Memory B cell (primary cell): ENCODE results near the gene HSP90AB1.

ENCODE experiments used
- ATAC-seq: fragments of 150-1000 bp; cut with Tn5 transposase; 2 replicates; pipeline ENCODE4 v1.10.0; 2021; ENCODE audit warnings: low read depth, mild to moderate bottlenecking, moderate library complexity
- DNase-seq, 2 donors: peaks; one replicate each; pipeline ENCODE4 v3.0.0; 2022; ENCODE audit warnings: low spot score in 2 of 2
- H3K27ac Mint-ChIP-seq: one replicate; pipeline ENCODE4 v1.8.0; 2022; ENCODE audit warnings: mild to moderate bottlenecking, moderate library complexity, mixed read lengths
- H3K27me3 Mint-ChIP-seq: one replicate; pipeline ENCODE4 v1.8.0; 2022; ENCODE audit warnings: mixed read lengths
- H3K36me3 Mint-ChIP-seq: one replicate; pipeline ENCODE4 v1.8.0; 2022; ENCODE audit warnings: mild to moderate bottlenecking, mixed read lengths
- H3K4me1 Mint-ChIP-seq: one replicate; pipeline ENCODE4 v1.8.0; 2022; ENCODE audit warnings: mixed read lengths
- H3K4me3 Mint-ChIP-seq: one replicate; pipeline ENCODE4 v1.8.0; 2022; ENCODE audit warnings: mild to moderate bottlenecking, moderate library complexity, mixed read lengths
- H3K9me3 Mint-ChIP-seq: one replicate; pipeline ENCODE4 v1.8.0; 2022; ENCODE audit warnings: mixed read lengths

The HSP90AB1 gene

DNA sequence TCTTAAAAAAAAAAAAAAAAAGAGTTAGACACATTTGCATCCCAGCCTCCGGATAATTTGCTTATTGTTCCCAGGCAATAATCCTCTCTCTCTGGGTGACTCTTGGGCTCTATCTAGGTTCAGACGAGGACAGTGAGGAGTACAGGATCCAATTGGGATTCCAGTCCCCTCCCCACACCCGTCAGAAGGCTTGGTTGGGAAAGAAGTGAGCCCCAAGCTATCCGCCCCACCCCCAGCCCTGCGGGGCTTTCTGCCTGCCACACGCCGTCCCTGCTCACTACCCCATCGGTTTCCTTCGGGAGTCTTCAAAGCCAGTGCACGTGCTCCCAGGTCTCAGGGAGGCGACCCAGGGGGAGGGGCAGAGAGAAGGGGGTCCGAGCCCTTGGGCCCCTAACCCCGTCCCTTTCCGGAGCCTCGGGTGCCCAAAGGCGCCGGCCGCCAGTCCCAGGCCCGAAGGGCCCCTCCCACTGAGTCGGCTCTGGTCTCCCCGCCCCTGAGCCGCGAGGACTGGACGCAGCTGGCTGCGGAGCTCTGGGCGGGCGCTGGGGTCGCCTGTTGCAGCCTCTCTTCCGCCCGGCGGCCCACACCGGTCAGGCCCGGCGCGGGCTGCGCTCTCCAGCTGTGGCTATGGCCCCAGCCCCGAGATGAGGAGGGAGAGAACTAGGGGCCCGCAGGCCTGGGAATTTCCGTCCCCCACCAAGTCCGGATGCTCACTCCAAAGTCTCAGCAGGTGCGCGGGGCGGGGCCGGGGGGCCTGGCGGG, 27.7 kb upstream of the HSP90AB1 start:
- Mint-ChIP-seq H3K9me3 (no peaks in the 10 kb centered on the region), H3K36me3 (no peaks in the 10 kb centered on the region), H3K4me3 (peak overlapping the region; percentile 84), H3K27me3 (no peaks in the 10 kb centered on the region), H3K27ac (no peak overlapping the region), H3K4me1 (peaks cover 26% of the 10 kb centered on the region)
- ATAC-seq (peak; percentile 14), DNase-seq (peak in 1 of 2 donors; percentile 42)

DNA sequence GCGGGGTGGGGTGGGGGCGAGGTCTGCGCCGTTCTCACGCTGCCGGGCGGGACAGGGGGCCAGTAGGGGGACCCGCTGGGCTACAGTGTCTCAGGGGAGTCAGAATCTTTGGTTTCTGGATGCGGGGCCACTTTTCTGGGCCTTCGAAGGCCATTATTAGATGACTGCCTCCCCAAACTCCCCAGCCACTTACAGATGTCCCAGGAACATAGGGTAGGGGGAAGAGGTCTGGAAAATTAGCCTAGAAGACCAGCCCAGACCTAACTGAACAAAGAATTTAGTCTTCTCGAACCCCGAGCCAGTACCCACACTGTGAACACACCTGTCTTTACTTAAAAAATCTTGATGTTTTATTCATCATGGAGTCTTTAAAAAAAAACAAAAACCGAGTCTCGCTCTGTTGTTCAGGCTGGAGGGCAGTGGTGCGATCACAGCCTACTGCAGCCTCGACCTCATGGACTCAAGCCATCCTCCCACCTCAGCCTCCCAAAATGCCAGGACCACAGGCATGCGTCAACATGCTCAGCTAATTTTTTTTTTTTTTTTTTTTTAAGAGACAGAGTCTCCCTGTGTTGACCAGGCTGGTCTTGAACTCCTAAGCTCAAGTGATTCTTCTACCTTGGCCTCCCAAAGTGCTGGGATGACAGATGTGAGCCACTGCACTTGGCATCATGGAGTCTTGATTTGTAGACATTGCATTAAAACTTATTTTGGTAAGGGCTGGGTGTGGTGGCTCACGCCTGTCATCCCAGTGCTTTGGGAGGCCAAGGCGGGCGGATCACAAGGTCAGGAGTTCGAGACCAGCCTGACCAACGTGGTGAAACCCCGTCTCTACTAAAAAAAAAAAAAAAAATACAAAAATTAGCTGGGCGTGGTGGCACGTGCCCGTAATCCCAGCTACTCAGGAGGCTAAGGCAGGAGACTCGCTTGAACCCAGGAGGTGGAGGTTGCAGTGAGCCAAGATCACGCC, 26.8 kb upstream of the HSP90AB1 start:
- ATAC-seq (no peak), DNase-seq (no peak)
- Mint-ChIP-seq H3K36me3 (no peaks in the 10 kb centered on the region), H3K27me3 (no peaks in the 10 kb centered on the region), H3K4me3 (peak overlapping the region; percentile 84), H3K9me3 (no peaks in the 10 kb centered on the region), H3K27ac (no peak overlapping the region), H3K4me1 (peaks cover 30% of the 10 kb centered on the region)

DNA sequence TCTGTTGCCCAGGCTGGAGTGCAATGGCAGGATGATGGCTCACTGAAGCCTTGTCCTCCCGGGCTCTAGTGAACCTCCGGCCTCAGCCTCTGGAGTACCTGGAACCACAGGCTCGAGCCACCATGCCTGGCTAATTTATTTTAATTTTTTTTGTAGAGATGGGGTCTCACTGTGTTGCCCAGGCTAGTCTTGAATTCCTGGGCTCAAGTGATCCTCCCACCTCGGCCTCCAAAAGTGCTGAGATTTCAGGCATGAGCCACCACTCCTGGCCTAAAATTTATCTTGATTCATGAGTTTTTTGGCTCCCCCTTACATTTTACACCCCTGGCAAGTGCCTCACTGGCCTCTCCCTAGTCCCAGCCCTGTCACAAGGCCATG, 26.0 kb upstream of the HSP90AB1 start:
- H3K36me3 Mint-ChIP-seq, result no peaks in the 10 kb centered on the region

DNA sequence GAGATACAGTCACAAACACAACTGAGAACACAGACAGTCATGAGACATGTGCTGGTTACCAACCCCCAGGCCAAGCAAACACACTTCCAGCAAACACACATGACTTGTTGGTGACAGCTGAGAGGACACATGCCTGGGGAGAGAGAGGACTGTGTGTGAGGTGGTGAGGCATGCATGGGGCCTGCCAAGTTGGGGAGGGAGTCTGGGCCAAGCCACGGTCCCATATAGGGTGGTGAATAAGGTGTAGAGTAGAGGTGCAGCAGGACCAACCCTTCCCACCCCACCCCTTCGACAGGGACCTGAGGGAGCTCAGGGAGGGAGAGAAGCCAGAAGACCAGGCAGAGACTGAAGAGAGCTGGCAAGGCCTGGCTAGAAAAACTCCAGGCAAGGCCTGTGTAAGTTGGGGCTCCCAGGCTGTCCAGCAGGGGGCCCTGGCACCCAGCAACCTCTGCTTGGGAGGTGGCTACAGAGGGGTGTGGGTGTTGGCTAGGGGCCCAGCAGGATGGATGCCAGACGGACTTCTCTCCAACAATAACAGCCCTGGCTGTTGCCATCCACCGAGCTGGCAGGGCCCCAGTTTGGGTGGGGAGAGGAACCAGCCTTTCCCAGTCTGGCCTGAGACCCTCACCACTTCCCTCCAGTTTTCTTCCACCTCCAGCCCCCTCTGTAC, 25.5 kb upstream of the HSP90AB1 start:
- peak; percentile 64 to 68 for DNase-seq
- peaks cover 30% of the 10 kb centered on the region for H3K4me1 Mint-ChIP-seq
- no peaks in the 10 kb centered on the region for H3K36me3 Mint-ChIP-seq
- H3K27ac Mint-ChIP-seq, result no peak overlapping the region
- ATAC-seq, result peak; percentile 61
- H3K4me3 Mint-ChIP-seq, result peak overlapping the region; percentile 21
- H3K9me3 Mint-ChIP-seq, result no peaks in the 10 kb centered on the region
- no peaks in the 10 kb centered on the region for H3K27me3 Mint-ChIP-seq

More for the DNA sequence above, 26.0 kb upstream of the HSP90AB1 start:
- peak overlapping the region; percentile 21 for H3K4me3 Mint-ChIP-seq
- ATAC-seq, result no peak
- H3K9me3 Mint-ChIP-seq, result no peaks in the 10 kb centered on the region
- H3K27ac Mint-ChIP-seq, result no peak overlapping the region
- H3K27me3 Mint-ChIP-seq, result no peaks in the 10 kb centered on the region
- peaks cover 30% of the 10 kb centered on the region for H3K4me1 Mint-ChIP-seq
- no peak for DNase-seq

DNA sequence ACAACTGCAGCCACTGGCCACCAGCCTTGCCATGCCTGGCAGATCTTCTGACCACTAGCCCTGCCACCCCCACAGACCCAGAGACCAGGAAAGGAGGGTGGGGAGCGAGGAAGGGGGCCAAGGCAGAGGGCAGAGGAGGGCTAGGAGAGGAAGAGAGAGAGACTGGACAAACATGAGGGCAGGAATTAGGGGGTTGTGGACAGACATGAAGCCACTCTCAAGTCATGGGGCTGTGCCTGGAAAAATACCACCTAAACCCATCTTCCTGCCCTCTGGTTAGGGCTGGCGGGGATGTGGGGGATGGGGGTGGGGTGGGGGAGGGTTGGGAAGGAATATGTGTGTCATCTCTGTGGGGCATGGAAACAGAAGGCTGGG, 25.0 kb upstream of the HSP90AB1 start:
- no peak overlapping the region for H3K27ac Mint-ChIP-seq
- H3K4me1 Mint-ChIP-seq, result peaks cover 30% of the 10 kb centered on the region
- no peak overlapping the region for H3K4me3 Mint-ChIP-seq
- no peak for DNase-seq
- no peak for ATAC-seq
- H3K36me3 Mint-ChIP-seq, result no peaks in the 10 kb centered on the region
- no peaks in the 10 kb centered on the region for H3K27me3 Mint-ChIP-seq
- no peaks in the 10 kb centered on the region for H3K9me3 Mint-ChIP-seq

DNA sequence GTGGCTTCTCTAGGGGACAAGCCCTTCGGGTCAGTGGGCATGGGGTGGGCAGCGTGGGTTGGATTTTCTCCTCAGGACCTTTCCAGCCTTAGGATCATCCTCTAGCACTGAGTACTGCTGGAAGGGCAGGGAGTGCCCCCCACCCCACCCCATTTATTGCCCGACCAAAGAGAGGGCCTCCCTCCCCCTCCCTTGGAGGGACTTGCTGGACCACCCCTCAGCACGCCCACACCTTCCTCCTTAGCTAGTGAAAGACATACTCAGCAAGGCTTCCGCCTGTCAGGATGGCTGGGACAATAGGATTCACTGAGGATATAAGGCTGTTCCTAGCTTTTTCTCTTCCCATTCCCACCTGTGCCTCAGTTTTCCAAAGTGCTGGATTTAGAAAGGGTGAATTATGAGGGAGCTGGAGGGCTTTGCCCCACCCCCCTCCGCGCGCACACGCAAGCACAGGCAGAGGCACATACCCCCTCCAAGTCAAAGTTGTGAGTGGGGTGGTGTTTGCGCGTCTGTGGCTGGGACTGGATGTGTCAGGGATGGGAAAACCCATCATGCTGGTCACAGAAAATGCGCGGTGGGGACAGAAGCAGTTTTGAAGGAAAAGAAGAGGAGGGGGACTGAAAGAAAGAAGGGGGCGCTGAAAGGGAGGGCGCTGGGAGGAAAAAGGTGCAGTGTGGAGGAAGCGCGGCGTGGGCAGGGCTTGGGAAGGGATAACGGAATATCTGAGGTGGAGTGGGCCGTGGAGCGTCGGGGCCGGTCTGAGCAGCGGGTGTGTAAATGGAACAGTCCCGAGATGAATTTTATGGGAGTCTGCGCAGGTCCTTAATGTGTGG, 24.2 kb upstream of the HSP90AB1 start:
- Mint-ChIP-seq H3K4me3 (peak overlapping the region; percentile 88), H3K9me3 (no peaks in the 10 kb centered on the region), H3K4me1 (peaks cover 30% of the 10 kb centered on the region), H3K36me3 (no peaks in the 10 kb centered on the region), H3K27ac (peak overlapping the region; percentile 63), H3K27me3 (no peaks in the 10 kb centered on the region)
- no peak for DNase-seq
- ATAC-seq, result peak; percentile 2

DNA sequence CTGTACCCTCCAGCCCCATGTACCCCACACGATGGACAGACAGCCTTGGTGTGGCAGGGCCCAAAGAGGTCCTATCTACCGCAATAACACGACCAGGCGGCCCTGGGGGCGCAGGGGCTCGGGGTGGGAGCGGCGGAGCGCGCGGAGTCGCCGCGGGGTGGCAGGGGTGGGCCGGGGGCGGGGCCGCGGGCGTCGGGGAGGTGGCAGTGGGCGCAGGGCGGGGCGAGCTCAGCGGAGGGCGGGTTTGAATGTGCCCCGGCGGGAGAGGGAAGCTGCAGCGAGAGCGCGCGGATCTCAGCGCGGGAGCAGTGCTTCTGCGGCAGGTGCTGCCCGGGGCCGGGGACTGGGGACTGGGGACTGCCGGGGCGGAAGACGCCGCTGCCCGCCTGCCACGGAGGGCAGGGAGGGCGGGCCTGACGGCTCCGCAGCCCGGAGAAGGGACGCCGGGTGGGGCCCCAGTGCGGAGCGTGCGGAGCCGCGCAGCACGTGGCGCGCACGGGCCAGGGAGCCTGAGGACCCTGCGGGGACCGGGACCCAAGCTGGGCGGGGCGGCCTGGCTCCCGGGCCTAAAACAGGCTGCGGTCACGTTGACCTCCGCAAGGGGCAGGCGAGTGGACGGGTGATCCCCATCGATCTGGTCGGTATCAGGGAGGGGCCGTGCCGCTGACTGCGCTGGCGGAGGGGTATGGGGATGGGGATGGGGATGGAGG, 23.4 kb upstream of the HSP90AB1 start, which contains the start of gene SLC29A1:
Gene SLC29A1 (plus strand): TSS at position 277 of the 710 bp plus-strand sequence. CDS start 3,719 bp downstream, outside the sequence.
- ATAC-seq (peak; percentile 83), DNase-seq (peak; percentile 75 to 76)
- Mint-ChIP-seq H3K27me3 (no peaks in the 10 kb centered on the region), H3K4me3 (peak within 1 kb of the TSS; percentile 88), H3K27ac (peak within 1 kb of the TSS; percentile 63), H3K36me3 (no peaks in the 10 kb centered on the region), H3K4me1 (peaks cover 27% of the 10 kb centered on the region), H3K9me3 (no peaks in the 10 kb centered on the region)

DNA sequence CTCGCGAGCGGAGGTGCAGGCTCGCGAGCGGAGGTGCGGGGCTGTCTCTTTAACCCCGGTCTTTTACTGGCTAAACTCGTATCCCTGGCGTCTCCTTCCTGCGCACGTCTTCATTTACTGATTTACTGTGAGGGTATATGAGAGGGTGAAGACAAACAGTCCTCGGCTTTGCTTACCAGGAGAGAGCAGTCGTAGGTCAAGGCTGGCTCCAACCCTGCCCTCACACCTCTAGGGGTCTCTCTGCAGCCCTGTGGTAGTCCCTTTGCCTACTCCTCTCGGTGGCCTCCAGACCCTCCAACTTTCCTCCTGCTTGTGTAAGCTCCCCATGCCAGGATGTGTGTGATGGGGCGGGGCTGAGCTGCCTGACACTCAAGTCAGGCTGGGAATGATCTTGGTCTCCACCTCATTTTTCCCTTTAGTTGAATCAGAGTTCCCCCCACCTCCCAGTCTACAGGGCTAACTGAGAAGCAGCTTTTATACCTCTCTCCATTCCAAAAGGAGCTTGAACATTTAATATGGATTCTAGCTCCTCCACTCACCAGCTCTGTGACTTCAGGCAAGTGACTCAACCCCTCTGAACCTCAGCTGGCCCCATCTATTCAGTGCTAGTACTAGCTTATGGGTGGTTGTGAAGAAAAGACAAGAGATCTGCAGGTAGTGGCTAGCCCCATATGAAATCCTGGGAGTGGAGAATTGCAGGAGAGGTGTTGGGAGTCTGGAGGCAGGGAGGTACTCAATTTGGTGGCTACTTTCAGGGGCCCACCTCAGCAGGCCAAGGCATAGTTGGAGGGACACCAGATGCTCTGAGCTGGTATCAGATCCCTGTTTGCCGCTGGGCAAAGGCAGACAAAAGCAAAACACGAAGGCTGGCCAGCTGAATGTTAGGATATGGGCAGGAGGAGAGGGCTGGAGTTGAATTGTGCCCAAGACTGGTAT, 22.6 kb upstream of the HSP90AB1 start:
- Mint-ChIP-seq H3K36me3 (no peaks in the 10 kb centered on the region), H3K27me3 (no peaks in the 10 kb centered on the region), H3K4me1 (peaks cover 23% of the 10 kb centered on the region), H3K9me3 (no peaks in the 10 kb centered on the region), H3K27ac (no peak overlapping the region), H3K4me3 (peak overlapping the region; percentile 88)
- DNase-seq (no peak), ATAC-seq (no peak)

DNA sequence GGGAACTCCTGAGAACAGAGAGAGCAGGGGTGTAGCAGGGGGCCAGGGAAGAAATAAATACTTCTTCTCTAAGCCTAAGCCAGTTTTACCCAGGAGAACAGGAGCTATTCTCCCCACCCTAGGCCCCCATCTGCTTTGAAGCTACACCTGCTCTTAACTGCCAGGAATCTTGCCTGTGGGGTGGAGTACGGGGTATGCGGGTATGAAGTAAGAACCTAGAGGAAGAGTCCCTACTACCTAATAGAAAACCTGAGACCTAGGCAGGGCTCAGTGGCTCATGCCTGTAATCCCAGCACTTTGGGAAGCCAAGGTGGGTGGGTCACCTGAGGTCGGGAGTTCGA, 22.0 kb upstream of the HSP90AB1 start:
- ATAC-seq, result no peak
- Mint-ChIP-seq H3K27me3 (no peaks in the 10 kb centered on the region), H3K4me1 (peaks cover 21% of the 10 kb centered on the region)

DNA sequence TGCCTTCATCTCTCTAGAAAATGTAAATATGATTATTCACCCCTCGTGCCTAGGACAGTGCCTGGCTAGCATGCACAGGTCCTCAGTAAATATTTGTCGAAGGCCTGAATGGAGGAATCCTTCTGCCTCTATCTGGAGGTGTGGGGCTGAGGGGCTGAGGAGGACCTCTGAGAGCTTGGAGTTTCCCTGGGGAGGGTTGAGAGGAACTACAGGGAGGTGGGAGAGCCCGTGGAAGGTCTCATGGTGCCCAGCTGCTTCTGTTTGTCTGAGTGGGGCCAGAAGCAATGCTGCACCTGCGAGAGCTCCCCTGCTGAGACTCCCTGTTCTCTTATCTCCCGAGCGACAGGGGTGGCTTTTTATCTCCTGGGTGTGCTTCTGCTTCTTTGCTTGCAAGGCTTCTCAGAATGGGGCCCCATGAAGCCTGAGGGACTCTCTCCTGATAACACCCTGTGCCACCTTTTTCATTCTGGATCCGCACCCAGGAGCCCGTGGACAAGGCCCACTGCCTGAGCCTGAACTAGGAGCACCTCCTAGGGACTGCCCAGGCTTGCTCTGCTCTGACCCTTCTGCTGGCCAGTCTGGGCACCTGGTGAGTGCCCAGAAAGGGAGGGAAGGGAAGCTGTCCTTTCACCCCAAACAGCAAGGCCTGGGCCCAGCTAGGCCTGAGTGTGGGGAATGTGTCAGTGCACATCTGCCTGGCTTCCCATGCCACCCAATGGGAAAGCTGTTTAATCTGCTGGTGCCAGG, 21.1 kb upstream of the HSP90AB1 start:
- H3K27me3 Mint-ChIP-seq, result no peaks in the 10 kb centered on the region
- H3K4me3 Mint-ChIP-seq, result no peak overlapping the region
- H3K36me3 Mint-ChIP-seq, result no peaks in the 10 kb centered on the region
- H3K4me1 Mint-ChIP-seq, result peaks cover 21% of the 10 kb centered on the region
- DNase-seq (no peak), ATAC-seq (no peak)
- no peaks in the 10 kb centered on the region for H3K9me3 Mint-ChIP-seq
- H3K27ac Mint-ChIP-seq, result no peak overlapping the region

More for the DNA sequence above, 22.0 kb upstream of the HSP90AB1 start:
- H3K36me3 Mint-ChIP-seq, result no peaks in the 10 kb centered on the region
- H3K27ac Mint-ChIP-seq, result no peak overlapping the region
- no peak for DNase-seq
- H3K4me3 Mint-ChIP-seq, result no peak overlapping the region
- no peaks in the 10 kb centered on the region for H3K9me3 Mint-ChIP-seq

DNA sequence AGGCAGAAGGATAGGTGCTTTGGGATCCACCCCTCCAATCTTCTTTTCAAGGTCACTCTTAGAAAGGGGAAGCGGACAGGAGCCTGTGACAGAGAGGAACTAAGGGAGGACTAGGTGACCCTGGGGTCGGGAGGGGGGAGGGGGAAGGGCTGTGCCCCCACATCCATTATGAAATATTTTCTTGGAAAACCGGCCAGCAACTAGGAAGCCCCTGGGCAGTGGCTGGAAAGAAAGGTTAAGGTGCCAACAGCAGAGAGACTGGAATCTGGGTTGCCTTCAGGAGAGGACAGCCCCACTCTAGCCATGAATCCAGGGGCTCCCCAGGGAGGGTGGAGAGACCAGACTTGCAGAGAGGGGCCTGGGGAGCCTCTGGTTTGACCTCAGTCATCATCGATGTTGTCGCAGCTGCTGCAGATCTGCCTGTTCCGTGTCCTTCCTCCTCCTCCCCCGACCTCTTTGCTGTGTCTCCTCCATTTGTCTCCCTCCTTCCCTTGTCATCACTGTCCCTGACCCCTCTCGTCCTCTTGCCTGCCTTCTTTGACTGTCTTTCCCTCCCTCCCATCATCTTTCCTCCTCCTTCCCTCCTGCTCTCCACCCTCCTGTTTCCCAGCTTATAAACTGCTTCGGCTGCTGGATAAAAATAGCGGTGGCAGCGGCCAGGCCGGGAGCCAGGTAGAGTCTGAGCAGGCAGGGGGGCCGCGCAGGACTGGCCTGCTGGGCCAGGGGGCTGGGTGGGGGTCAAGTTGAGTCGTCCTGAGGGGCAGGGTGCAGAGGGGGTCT, 20.3 kb upstream of the HSP90AB1 start:
- H3K4me3 Mint-ChIP-seq, result no peak overlapping the region
- H3K4me1 Mint-ChIP-seq, result peaks cover 17% of the 10 kb centered on the region
- no peaks in the 10 kb centered on the region for H3K36me3 Mint-ChIP-seq
- no peaks in the 10 kb centered on the region for H3K9me3 Mint-ChIP-seq
- DNase-seq, result no peak
- ATAC-seq, result no peak
- H3K27ac Mint-ChIP-seq, result no peak overlapping the region
- no peaks in the 10 kb centered on the region for H3K27me3 Mint-ChIP-seq
